Inferior parietal cortex (tissue), 1 donor: ENCODE data around the gene PHEX.

Experiments
- DNase-seq: peaks from one replicate; pipeline ENCODE4 v3.0.0-alpha.2; 2016; ENCODE audit errors: extremely low spot score

Gene PHEX

DNA sequence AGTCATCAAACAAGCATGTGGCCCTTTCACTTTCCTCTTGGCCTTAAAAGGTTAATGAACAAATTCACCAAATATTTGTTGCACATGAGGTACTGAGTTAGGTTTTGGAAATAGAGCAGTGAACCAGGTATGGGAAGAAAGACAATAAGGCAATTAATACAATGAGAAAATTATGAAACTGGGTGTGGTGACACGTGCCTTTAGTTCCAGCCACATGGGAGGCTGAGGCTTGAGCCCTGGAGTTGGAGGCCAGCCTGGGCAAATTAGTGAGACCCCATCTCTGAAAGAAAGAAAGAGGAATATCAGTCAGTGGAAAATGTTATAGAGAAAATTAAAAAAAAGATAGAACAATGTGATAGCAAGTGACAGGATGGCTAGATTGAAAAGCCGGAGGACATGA is 8.1 kb downstream of the PHEX start:
- DNase-seq = no peak

DNA sequence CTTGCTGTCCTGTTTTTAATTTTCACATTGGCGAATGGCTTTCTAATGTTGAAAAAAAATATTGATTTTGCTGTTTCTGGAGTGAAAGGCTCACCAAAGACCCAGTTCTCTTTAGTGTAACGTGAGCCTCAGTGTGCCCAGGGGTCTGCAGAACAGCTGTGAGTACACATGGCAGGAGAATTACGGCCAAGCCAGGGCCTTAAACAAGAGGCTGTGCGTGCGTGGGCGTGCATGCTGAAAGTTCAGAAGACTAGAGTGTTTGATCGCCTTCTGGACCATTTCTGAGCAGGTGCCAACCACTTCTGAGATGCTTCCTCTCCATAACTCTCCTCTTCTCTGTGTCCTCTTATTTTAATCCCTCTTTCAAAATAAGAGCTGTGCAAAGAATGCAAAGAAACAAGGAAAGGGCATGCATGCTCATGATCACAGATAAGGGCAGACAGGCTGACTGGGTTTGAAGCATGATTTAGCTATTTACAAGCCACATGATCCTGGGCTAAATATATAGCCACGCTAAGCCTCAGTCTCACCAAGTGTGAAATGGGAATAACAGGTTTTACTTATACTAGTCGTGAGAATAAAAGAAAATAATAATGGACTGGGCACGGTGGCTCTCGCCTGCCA is 9.9 kb downstream of the PHEX start:
- no peak for DNase-seq

DNA sequence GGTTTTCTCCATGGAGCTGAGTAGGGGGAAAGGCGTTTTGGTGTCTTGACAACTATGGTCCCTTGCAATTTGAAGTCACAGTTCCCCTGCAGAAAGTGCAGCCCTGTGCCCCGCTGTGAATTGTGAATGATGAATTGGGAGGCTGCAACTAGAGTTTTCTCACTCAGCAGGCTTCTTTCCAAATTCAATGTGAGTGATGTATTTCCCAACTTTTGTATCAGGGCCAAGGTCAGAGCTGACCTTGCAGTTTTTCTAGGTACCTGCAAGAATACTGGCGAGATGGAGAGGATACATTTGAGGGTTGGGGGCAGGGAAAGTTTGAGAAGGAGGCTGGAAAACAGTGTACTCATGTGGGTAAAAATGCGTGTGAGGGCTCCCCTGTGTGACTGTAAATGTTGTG is 11.7 kb downstream of the PHEX start:
- DNase-seq = no peak

DNA sequence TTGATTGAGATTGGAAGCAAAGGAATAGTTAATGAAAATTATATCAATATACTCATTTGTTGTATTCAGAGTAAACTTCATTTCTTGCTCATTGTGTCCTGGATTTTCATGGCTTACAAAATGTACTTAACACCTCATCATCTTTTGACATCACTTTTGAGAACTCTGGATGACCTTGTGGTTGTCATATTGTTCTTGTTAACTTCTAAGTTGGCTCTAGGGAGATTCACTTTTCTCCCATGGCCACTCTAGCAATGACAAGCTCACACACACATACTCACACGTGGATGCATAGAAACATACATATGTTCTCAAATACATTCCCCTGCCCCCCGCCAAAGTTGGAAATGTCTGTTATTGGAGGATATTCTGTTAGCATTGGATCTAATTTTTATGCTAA is 15.3 kb downstream of the PHEX start:
- no peak for DNase-seq

DNA sequence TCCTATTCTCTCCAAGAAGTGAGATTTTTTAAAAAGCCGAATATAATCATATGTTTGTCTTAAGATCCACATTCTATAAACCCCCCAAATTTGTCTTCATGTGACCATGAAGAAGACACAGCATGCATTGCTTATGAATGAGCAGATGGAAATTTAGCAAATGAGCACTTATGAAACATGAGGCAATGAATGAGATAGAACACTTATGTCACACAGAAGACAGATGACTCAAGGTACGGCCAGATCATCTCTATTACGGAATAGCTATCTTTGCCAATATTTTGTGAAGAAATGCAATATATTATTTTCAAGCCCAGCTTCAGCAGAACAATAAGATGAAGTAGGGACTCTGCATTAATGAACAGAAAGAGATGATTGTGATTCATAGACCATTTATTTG is 21.4 kb downstream of the PHEX start:
- no peak for DNase-seq

DNA sequence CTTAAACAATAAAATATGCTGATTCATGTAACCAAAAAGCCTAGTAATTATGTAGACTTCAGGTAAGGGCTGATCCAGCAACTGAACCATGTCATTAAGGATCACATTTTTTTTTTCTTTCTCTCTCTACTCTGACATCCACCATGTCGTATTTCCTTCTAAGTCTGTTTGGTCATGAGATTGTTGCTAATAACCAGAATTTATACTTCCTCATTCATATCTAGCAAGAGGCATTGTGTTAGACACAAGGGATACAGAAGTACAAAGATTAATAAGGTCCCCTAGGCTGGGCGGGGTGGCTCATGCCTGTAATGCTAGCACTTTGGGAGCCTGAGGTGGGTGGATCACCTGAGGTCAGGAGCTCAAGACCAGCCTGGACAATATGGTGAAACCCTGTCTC is 24.1 kb downstream of the PHEX start:
- no peak for DNase-seq

DNA sequence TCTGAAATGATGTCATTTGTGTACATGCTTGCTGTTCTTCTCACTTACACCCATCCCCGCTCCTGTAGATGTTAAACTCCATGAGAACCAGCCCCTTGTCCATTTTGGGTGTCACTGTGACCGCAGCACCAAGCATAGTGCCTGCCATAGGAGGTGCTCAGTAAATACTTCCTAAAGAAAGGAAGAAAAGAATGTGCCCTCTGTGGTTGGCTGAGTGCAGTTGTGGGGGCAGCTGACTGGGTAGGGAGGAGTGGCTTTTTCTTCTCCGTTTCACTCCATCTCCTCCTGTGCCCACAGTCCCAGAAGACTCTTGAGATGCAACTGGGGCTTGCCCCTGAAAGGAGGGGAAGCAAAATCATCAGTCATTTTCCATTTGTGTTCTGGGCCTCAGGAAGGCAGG is 25.5 kb downstream of the PHEX start:
- no peak for DNase-seq

DNA sequence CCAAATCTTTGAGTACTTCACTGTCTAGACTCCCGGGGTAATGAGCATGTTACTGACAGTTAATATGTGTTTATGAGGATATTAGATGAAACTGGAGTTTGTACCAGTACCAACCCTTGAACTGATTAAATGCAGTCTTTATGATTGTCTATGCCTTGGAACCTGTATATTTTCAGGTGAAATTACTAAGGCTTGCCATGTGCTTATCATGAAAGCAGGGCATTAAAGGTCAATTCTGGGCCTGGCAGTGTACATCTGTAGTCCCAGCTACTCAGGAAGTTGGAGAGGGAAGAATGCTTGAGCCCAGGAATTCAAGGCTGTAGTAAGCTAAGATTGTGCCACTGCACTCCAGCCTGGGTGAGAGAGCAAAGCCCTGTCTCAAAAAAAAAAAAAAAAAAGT is 27.6 kb downstream of the PHEX start:
- DNase-seq = no peak

DNA sequence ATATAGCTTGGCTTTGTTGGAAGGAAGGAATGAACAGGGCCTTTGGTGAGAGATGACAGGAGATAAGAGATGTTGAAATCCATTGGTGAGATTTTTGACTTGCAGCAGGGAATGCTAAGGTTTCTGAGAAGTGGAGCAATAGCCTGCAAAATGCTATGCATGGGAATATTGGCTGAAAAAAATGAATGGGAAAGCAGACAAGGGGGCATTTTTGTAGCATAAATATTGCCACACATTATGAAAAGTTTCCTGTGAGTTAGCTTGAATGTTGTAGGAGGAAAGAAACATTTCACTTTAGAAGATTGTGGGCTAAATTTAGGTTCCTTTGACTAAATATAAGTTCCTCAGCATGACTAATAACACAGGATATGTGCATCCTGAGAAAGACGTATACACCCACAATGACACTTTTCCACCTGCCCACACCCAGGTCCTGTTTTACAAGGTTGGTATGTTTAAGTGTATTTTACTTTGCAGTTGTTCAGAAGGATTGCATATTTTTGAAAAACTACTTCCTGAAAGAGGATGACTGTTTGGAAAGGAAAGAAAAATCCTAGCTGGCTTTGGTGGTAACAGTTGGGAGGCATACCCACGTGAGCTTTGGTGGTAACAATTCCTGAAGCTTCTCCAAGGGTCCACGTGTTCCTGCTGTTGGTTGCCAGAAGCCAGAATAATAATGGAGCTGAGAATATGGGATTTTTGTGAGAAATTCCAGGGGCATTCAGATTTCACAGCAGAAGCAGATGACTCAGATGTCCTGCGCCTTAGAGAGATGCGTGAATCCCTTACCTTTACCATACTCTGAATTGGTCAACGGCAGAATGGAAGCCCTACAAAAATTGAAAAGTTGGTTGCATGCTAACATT is 28.5 kb downstream of the PHEX start:
- DNase-seq = peak; percentile 1

DNA sequence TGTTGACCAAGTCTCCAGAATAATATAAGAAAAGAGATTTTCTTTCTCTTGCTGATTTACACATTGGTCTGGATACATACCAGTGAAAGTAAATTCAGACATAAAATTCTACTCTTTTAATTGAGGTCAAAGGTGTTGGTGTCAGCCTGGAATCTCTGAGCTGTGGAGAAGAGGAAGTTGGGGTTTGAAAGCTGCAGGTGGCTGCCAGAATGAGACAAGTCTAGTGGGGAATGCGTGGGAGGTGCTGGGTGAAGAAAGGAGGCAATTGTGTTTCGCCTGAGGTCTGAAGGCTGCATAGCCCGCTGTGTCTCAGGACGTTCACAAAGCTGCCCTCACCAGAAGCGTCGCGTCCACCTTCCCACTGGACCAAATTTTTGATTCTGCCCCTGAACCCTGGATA is 31.2 kb downstream of the PHEX start:
- no peak for DNase-seq

DNA sequence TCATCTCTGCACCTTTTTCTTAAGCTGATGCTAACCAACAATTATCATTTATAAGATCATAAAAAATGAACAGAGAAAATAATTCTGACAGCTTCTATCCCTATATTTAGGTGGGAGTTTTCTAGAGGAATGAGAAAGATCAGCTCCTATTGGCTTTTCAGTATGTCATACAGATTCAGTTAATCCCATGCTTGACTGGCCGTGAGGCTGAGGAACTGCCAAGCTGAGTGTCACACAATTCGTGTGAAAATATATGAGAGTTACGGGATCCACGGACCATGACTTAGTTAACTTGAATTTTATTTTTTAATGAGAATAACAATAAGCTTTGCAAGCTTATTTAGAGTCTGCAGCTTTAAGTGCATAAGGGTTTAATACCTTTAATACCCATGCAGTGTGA is 37.5 kb downstream of the PHEX start:
- no peak for DNase-seq

DNA sequence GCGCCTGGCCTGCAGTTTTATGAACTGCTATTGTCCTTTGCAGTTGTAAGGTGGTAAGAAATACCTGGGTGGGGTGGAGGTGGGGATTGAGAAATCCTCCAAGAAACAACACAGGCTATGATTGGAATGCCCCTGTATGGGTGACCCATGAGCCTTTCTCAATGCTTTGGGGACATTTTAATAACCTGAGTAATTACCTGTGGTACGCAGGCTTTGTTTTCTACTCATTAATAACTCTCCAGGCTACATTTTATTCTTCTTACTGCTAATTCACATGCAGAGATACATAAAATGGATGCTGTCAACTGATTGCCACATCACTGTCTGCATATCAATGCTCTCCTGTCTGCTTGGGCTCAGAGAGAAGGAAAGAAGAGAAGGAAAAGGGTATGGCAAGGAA is 41.8 kb downstream of the PHEX start:
- DNase-seq = no peak

DNA sequence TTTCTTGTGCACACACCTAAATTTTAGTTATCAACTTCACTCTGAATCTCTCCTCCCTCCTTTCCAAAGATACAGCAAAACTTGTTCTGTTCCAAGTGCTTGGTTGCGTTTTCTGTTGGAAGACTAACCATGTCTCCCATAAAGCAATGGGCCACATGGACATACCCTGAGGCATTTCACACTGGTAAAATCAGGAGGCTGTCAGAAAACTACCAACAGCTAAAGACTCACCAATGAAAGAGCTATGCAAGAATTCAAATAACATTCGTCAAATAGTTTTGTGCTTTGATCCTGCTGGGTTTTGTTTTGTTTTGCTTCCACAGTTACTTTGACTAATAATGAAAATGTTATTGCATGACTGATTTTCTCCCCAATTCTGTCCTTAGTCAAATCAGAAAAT is 46.0 kb downstream of the PHEX start:
- no peak for DNase-seq

DNA sequence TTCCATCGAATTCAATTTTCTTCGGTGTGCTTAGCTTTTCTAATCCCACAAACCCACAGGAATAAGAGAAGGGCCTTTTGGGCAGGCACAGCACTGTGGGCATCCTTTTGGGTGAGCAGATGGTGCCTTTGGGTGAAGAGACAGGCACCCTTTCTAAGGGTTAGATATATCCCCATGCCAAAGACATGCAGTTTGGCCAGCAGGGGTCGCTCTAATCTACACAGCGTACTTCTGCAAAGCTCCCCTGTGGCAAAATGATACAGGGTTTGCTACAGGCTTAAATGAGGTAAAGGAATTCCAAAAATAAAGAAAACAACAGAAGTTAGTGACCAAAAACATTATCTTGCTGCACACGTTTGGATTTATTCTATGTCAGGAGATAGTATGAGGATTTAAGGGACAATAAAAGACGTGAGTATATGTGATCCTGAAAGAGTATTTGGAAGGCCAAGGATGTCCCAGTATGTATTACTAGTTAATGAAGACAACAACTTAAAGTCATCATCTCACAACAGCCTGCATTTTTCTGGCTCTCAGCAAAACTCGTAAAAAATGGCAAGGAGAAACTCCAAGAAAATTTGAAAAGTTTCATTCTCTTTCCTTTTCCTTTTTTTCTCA is 49.5 kb downstream of the PHEX start:
- no peak for DNase-seq

DNA sequence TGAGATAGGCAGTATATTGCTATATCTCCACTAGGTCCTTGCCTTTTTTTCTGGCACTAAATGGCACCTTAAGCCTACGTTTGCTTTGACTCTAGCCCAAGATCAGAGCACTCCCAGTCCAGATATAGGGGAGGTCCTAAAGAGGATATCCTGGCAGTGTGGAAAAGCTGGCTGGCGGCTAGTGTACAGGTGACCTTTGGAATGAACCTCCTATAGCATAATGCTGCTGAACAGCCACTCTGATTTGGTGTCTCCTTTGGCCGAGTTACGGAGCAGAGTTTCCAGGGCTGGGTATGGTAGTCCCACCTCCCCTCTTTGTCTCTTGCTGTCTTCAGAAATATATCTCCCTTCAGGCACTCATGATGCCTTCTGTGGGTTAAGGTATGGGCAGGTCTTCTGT is 53.9 kb downstream of the PHEX start:
- DNase-seq = no peak

DNA sequence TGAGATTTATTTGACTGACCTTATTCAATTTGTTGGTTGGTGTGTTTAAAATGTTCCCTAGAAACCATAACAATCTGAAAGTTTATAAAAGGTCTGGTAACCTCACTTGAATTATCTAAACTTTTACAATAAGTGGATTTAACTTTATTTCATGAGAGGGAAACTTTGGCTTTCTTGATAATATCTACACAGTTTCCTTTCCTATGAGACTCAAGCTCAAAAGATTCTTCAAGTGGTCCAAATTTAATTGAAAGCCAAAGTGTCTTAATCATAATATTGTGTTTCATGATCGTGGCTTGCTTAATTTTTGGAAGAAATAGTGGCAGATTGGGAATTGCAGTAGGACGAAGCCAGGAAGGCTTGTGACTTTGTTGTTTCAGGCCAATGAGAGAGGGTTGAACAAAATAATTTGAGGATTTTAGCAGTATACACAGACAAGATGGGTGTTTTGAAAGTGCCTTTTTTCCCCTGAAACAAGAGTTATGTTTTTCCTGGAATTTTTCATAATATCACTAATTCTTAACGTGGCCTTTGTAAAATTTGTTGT is 55.0 kb downstream of the PHEX start:
- DNase-seq = no peak

DNA sequence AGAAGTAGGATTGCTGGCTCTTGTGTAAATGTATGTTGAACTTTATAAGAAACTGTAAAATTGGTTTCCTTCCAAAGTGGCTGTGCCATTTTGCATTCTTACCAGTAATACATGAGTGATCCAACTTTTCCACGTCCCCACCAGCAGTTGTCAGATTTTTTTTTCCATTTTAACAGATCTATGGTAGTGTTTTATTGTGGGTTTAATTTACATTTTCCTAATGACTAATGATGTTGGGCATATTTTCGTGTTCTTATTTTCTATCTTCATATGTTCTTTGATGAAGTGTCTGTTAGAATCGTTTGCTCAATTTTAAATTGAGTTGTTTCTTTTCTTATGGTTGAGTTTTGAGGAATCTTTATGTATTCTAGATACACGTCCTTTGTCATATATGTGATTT is 56.2 kb downstream of the PHEX start:
- DNase-seq = no peak

DNA sequence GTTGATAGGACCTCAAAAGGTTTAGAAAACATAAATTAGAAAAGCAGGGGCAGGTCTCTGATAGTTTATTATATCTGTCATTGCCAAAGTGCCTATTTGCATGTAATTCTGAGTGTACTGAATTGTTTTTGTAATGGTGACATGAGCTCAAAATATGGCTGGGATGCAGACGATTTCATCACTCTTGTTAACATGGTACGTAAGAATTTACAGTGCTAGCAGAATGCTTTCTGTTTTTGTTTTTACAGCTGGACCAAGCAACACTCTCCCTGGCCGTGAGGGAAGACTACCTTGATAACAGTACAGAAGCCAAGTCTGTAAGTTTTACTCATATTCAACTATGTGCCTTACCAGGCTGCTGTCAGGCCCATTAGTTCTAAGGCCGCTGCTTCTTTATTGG is 58.1 kb downstream of the PHEX start:
- no peak for DNase-seq

DNA sequence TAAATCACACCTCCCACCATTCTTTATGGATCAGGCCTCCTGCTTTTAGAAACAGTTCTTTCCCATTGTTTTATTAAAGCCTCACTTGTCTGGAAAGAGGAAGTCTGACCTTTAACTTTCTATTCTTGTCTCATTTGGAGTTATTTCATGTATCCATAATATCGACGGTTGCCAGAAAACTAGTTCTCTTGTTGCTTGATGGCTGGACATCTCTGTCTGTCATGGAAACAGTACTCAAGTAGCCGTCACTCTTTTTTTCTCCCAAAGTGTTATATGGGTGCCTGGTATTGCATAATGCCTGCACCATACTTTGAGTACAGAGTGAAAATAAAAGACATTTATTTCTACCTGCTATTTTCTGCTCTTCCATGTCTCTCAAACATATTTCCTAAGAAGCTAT is 61.4 kb downstream of the PHEX start:
- DNase-seq = no peak

DNA sequence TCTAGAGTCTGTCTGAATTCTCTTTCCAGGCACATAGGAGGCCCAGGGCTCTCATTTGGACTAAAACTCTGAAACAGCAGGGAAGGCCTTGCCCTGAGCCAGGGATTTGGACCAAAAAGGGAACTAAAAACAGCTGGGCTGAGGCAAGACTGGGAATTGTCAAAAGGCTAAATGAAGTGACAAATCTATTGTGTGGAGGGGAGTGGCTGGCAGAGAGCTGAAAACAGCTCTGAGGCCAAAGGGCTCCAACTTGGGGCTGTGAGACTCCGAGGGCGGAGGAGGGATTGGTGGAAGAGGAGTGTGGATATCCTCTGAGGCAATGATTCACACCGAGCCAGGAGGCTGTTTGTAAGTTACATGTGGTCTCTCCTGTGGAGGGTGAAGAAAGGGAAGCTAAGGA is 63.2 kb downstream of the PHEX start:
- no peak for DNase-seq

DNA sequence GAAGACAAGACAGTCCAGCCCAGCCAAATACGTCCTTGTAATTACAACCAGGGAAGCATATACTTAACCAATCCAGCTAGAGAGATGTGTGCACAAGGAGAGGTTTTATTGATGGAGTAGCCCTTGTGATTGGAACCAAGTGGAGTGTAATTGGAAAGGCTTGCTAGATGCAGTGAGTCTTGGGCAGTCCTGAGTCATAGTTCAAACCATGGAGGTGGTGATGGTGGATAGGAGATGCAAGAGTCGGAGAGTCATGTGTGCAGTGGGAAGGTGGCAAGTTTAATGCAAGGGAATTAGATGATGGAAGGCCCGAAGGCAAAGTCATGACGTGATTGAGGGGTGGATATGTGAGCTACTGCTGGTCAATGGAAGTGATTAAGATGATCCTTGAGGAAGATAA is 63.7 kb downstream of the PHEX start:
- DNase-seq = no peak

DNA sequence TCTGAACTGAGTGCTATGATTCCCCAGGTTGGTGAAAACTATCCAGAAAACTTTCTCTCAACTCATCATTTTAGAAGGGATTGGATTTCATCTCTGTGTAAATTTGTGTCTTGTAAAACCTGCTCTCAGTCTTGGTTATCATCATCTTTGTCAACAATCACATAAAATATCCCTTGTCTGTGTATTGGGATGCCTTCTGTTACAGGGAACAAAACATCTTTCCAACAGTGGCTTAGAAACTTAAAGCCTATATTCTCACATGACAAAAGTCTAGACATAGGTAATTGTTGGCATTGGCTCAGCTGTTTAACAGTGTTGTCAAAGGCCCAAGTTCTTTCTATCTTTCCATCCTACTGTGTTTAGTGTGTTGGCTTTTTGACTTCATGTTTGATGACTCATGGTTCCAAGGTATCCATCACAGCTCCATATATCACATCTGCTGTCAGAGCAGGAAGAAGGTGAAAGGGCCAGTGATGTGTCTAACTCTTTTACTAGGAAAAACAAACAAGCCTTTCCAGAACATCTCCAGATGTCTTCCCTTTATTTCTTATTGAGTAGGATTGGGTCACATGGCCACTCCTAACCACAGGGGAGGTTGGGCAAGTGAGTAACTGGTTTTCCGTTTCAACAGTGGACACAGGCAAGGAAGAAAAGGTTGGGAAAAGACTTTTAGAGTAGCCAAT is 65.0 kb downstream of the PHEX start:
- DNase-seq = no peak
